Measurements from ENCODE around the gene MCAM.

DNA sequence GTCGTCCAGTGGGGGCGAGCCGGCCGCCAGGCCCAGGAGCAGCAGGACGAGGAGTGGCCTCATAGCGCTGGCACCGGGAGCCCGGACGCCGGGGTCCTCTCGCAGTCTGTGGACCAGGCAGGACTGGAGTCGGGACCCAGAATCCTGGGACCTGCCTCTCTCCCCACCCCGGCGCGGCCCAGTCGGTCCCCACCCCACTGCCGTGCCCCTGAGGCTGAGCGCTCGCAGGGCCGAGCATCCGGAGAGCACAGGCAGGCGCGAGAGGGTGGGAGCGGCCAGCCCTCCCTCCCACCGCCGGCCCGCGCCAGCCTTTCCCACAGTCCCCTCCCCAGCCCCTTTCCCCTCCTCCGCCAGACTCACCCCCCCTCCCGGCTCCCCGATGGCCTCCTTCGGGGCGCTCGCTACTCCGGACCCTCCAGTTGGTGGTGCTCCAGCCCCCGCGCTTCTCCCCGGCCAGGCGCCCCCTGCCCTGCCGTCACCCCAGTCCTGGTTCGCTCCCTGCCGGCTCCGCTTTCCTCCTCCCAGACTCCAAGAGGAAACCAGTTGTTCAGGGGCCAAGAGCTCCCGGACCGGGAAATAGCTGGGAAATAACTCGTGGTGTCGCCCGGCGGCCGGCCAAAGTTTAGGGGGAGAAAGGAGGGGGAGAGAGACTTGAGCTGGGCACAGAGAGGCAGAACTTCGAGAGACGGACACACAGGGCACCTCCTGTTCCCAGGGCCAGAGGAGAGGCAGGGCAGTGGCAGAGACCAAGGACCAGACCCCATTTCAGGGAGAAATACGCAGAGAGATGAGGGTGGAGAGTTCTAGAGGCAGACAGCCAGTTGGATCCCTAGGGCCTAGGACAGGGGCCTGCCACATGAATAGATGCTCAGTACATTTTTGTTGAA is 23.6 kb upstream of the MCAM start, which contains the start of gene C1QTNF5:
- TF ChIP-seq, protein P1, sequence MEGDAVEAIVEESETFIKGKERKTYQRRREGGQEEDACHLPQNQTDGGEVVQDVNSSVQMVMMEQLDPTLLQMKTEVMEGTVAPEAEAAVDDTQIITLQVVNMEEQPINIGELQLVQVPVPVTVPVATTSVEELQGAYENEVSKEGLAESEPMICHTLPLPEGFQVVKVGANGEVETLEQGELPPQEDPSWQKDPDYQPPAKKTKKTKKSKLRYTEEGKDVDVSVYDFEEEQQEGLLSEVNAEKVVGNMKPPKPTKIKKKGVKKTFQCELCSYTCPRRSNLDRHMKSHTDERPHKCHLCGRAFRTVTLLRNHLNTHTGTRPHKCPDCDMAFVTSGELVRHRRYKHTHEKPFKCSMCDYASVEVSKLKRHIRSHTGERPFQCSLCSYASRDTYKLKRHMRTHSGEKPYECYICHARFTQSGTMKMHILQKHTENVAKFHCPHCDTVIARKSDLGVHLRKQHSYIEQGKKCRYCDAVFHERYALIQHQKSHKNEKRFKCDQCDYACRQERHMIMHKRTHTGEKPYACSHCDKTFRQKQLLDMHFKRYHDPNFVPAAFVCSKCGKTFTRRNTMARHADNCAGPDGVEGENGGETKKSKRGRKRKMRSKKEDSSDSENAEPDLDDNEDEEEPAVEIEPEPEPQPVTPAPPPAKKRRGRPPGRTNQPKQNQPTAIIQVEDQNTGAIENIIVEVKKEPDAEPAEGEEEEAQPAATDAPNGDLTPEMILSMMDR (conservative IDR thresholded peaks at IDR 0.05 in 1 of 2, IDR thresholded peaks at IDR 0.05 in 1 of 2; ENCODE audit: low read depth in 1 of 2, low read length in 2 of 2), result no peak
- TF ChIP-seq EZH2 (IDR thresholded peaks at IDR 0.05; ENCODE audit: low read length, missing control alignments), result no peak
